HuH-7.5 (cell line): Measurements from ENCODE around the gene DIAPH1.

Experiments
- DNase-seq: peaks from one replicate; pipeline ENCODE4 v3.0.0; 2011; ENCODE audit warnings: low spot score

The DIAPH1 gene

DNA sequence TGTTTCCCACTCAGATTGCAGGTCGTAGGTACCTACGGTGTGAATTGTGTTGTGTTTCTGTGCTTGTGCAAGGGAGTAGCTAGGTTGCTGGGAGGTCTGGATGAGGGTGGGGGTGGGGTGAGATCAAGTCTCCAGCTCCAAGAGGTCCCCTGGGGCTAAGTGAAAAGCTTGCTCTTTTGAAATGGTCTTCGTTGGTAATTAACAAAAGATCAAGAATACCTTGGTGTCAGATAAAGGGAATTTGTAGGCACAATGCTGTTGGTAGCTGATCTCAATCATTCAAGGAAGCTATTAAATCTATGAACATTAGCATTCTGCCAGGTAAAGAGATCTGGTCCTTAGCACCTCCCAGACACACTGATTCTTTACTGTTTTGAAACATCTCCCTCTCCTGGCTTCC is 134.9 kb downstream of the DIAPH1 start:
- DNase-seq: no peak

DNA sequence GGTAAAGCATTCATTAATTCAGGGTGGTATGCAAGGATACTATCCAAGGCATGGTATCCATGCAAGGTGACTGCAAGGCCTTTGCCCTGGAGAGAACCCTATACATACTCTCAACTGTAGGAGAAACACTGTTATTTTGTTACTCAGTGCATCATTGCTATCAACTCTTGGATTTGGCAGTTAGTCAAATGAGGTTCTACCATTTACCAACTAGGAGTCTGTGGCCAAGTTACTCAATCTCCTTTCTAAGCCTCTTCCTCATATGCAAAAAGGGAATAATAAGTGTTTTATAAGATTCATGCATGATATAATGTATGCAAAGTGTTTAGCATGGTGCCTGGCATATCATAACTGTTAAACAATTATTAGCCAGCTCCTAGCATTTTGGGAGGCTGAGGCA is 139.0 kb downstream of the DIAPH1 start:
- DNase-seq: no peak

DNA sequence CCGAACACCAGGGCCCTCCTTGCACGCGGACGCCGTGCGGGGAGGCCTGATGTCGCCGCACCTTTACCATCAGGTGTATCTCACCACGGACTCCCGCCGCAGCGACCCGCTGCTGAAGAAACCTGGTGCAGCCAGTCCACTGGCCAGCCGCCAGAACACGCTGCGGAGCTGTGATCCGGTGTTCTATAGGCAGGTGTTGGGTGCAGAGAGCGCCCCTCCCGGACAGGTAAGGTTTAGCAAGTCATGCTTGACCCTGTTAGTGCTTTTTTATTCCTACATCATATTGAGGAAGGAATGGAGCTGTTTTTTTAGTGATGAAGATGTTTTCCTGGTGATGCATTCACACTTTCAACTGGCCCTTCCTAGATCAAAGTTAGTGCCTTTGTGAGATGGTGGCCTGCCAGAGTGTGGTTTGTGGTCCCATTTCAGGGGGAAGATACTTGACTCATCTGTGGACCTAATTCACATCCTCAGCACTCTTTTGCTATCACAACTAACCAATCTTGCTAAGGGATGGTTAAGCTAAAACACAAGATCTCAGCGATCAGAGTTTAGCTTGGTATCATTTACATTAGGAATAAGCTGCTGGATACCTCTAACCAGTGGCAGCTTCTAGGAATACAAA is 140.4 kb downstream of the DIAPH1 start:
- no peak for DNase-seq

- no peak for DNase-seq
These were observed 141.0 kb downstream of the DIAPH1 start for GRCh38 chr5:141477815-141478214.

DNA sequence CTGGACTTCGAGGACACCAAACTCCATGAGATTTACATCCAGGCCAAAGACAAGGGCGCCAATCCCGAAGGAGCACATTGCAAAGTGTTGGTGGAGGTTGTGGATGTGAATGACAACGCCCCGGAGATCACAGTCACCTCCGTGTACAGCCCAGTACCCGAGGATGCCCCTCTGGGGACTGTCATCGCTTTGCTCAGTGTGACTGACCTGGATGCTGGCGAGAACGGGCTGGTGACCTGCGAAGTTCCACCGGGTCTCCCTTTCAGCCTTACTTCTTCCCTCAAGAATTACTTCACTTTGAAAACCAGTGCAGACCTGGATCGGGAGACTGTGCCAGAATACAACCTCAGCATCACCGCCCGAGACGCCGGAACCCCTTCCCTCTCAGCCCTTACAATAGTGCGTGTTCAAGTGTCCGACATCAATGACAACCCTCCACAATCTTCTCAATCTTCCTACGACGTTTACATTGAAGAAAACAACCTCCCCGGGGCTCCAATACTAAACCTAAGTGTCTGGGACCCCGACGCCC is 141.7 kb downstream of the DIAPH1 start:
- DNase-seq: no peak

DNA sequence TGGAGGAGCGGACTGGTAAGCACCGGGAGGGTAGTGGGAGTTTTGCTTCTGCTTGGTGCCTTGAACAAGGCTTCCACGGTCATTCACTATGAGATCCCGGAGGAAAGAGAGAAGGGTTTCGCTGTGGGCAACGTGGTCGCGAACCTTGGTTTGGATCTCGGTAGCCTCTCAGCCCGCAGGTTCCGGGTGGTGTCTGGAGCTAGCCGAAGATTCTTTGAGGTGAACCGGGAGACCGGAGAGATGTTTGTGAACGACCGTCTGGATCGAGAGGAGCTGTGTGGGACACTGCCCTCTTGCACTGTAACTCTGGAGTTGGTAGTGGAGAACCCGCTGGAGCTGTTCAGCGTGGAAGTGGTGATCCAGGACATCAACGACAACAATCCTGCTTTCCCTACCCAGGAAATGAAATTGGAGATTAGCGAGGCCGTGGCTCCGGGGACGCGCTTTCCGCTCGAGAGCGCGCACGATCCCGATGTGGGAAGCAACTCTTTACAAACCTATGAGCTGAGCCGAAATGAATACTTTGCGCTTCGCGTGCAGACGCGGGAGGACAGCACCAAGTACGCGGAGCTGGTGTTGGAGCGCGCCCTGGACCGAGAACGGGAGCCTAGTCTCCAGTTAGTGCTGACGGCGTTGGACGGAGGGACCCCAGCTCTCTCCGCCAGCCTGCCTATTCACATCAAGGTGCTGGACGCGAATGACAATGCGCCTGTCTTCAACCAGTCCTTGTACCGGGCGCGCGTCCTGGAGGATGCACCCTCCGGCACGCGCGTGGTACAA is 142.5 kb downstream of the DIAPH1 start:
- peak; percentile 54 for DNase-seq

GRCh38 chr5:141475625-141476131 is 143.1 kb downstream of the DIAPH1 start, which contains the start of gene PCDHGC3:
PCDHGC3 (plus strand) TSS chr5:141475966; CDS start chr5:141476117, 151 bp downstream.
- peak; percentile 93 for DNase-seq

DNA sequence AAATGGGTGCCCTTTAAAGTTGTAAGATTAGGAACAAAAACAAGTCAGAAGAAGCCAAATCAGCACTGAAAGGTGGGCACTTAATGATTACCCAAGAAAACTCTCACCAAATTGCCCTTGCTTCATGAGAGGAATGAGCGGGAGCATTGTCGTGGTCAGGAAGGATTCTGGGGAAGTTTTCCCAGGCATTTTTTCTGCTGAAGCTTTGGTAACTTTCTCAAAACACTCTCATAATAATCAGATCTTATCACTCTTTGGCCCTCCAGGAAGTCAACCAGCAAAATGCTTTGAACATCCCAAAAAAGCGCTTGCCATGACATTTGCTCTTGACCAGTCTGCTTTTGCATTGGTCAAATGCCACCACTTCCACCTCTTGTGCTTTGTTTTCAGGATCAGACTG is 153.4 kb downstream of the DIAPH1 start:
- DNase-seq: no peak
